ENCODE results near the gene AQP10. TPM values are rescaled to one million over a fixed set of nuclear protein-coding genes. Genes with fewer than 3 reads are reported as not detected.
"Not testable (repeated sequence)": the region's sequence is repeated elsewhere in the genome, so short reads cannot be mapped to it uniquely, and the experiment has no call there.

AQP10 gene
- total RNA-seq: not detected

GRCh38 chr1:154320882-154321608 is at the start of gene AQP10:
Gene AQP10, plus strand, starts transcription at chr1:154321093. Its CDS starts 63 bp downstream, at chr1:154321156.
- no peak within 1 kb of the TSS for H3K27ac Mint-ChIP-seq
- peaks cover 4% of the 10 kb centered on the region for H3K36me3 Mint-ChIP-seq
- H3K4me3 Mint-ChIP-seq: no peak within 1 kb of the TSS
- H3K4me1 Mint-ChIP-seq: peaks cover 10% of the 10 kb centered on the region
- POLR2A ChIA-PET: no interaction called here
- peaks cover 12% of the 10 kb centered on the region for H3K27me3 Mint-ChIP-seq
- no peak for ATAC-seq (ENCODE audit: low read depth)
- DNase-seq: no peak
- H3K9me3 Mint-ChIP-seq: peaks cover 5% of the 10 kb centered on the region

GRCh38 chr1:154272217-154272998 is 48.5 kb upstream of the AQP10 start, which contains the start of gene HAX1:
Gene HAX1, plus strand, starts transcription at chr1:154272629. Its CDS starts 95 bp downstream, at chr1:154272724.
- peak within 1 kb of the TSS; percentile 97 for H3K4me3 Mint-ChIP-seq
- ATAC-seq (ENCODE audit: low read depth): peak; percentile 95
- no peaks in the 10 kb centered on the region for H3K9me3 Mint-ChIP-seq
- DNase-seq: peak; percentile 90
- peaks cover 32% of the 10 kb centered on the region for H3K4me1 Mint-ChIP-seq
- H3K36me3 Mint-ChIP-seq: peaks cover 26% of the 10 kb centered on the region
- peak within 1 kb of the TSS; percentile 97 for H3K27ac Mint-ChIP-seq
- H3K27me3 Mint-ChIP-seq: no peaks in the 10 kb centered on the region
- POLR2A ChIA-PET: interaction anchor here (0.6 to 1.8 kb wide), 11 partner anchors 17 to 326 kb away, joined by 3 to 9 read pairs (median 4); partner anchors contain the start of genes DENND4B, RPS27 and UBAP2L

- peaks cover 26% of the 10 kb centered on the region for H3K36me3 Mint-ChIP-seq
- peaks cover 32% of the 10 kb centered on the region for H3K4me1 Mint-ChIP-seq
- no peaks in the 10 kb centered on the region for H3K27me3 Mint-ChIP-seq
- ATAC-seq (ENCODE audit: low read depth) (no peak), DNase-seq (no peak)
- H3K4me3 Mint-ChIP-seq: peak overlapping the region; percentile 97
- no peaks in the 10 kb centered on the region for H3K9me3 Mint-ChIP-seq
- H3K27ac Mint-ChIP-seq: peak overlapping the region; percentile 97
- POLR2A ChIA-PET: interaction anchor here (0.6 to 1.8 kb wide), 7 partner anchors 52 to 282 kb away, joined by 3 to 9 read pairs (median 4); partner anchors contain the start of genes RPS27 and UBAP2L
Observed at GRCh38 chr1:154272999-154273563, 47.8 kb upstream of the AQP10 start.

GRCh38 chr1:154276797-154277196 is 44.1 kb upstream of the AQP10 start:
- Mint-ChIP-seq H3K36me3 (peaks cover 16% of the 10 kb centered on the region), H3K27ac (no peak overlapping the region), H3K4me1 (peaks cover 21% of the 10 kb centered on the region), H3K9me3 (no peaks in the 10 kb centered on the region), H3K4me3 (no peak overlapping the region), H3K27me3 (no peaks in the 10 kb centered on the region)
- DNase-seq (no peak), ATAC-seq (ENCODE audit: low read depth) (no peak)
- POLR2A ChIA-PET: no interaction called here

- POLR2A ChIA-PET: interaction anchor here (0.6 kb wide), 1 partner anchor 150 kb away, joined by 3 read pairs; no protein-coding TSS in a partner anchor
- not testable (repeated sequence) for DNase-seq; H3K9me3 Mint-ChIP-seq; H3K27me3 Mint-ChIP-seq; H3K27ac Mint-ChIP-seq; ATAC-seq (ENCODE audit: low read depth); H3K36me3 Mint-ChIP-seq; H3K4me3 Mint-ChIP-seq; H3K4me1 Mint-ChIP-seq
Observed at GRCh38 chr1:154287591-154287990, 33.3 kb upstream of the AQP10 start.

GRCh38 chr1:154288661-154289060 is 32.2 kb upstream of the AQP10 start:
- H3K4me3 Mint-ChIP-seq: no peak overlapping the region
- peaks cover 2% of the 10 kb centered on the region for H3K4me1 Mint-ChIP-seq
- H3K27ac Mint-ChIP-seq: no peak overlapping the region
- peaks cover 4% of the 10 kb centered on the region for H3K9me3 Mint-ChIP-seq
- peaks cover 7% of the 10 kb centered on the region for H3K27me3 Mint-ChIP-seq
- POLR2A ChIA-PET: no interaction called here
- no peak for DNase-seq
- H3K36me3 Mint-ChIP-seq: no peaks in the 10 kb centered on the region
- no peak for ATAC-seq (ENCODE audit: low read depth)

GRCh38 chr1:154290921-154291320 is 30.0 kb upstream of the AQP10 start:
- peaks cover 5% of the 10 kb centered on the region for H3K36me3 Mint-ChIP-seq
- POLR2A ChIA-PET: no interaction called here
- no peaks in the 10 kb centered on the region for H3K4me1 Mint-ChIP-seq
- DNase-seq (no peak), ATAC-seq (ENCODE audit: low read depth) (no peak)
- no peak overlapping the region for H3K27ac Mint-ChIP-seq
- H3K9me3 Mint-ChIP-seq: peaks cover 10% of the 10 kb centered on the region
- no peak overlapping the region for H3K4me3 Mint-ChIP-seq
- H3K27me3 Mint-ChIP-seq: peaks cover 7% of the 10 kb centered on the region

- no peaks in the 10 kb centered on the region for H3K4me1 Mint-ChIP-seq
- no peak overlapping the region for H3K4me3 Mint-ChIP-seq
- peaks cover 12% of the 10 kb centered on the region for H3K9me3 Mint-ChIP-seq
- ATAC-seq (ENCODE audit: low read depth) (no peak), DNase-seq (no peak)
- peaks cover 3% of the 10 kb centered on the region for H3K27me3 Mint-ChIP-seq
- POLR2A ChIA-PET: no interaction called here
- no peak overlapping the region for H3K27ac Mint-ChIP-seq
- H3K36me3 Mint-ChIP-seq: peaks cover 5% of the 10 kb centered on the region
Observed at GRCh38 chr1:154295408-154296235, 25.3 kb upstream of the AQP10 start.

GRCh38 chr1:154301582-154301981 is 19.3 kb upstream of the AQP10 start:
- H3K36me3 Mint-ChIP-seq: no peaks in the 10 kb centered on the region
- POLR2A ChIA-PET: no interaction called here
- H3K9me3 Mint-ChIP-seq: peaks cover 2% of the 10 kb centered on the region
- no peak for DNase-seq
- no peak overlapping the region for H3K4me3 Mint-ChIP-seq
- H3K27ac Mint-ChIP-seq: no peak overlapping the region
- ATAC-seq (ENCODE audit: low read depth): no peak
- H3K4me1 Mint-ChIP-seq: no peaks in the 10 kb centered on the region
- H3K27me3 Mint-ChIP-seq: peaks cover 5% of the 10 kb centered on the region

- H3K27ac Mint-ChIP-seq: no peak overlapping the region
- H3K4me1 Mint-ChIP-seq: no peaks in the 10 kb centered on the region
- DNase-seq (no peak), ATAC-seq (ENCODE audit: low read depth) (no peak)
- H3K9me3 Mint-ChIP-seq: no peaks in the 10 kb centered on the region
- H3K4me3 Mint-ChIP-seq: no peak overlapping the region
- H3K36me3 Mint-ChIP-seq: no peaks in the 10 kb centered on the region
- POLR2A ChIA-PET: no interaction called here
- peaks cover 5% of the 10 kb centered on the region for H3K27me3 Mint-ChIP-seq
Observed at GRCh38 chr1:154304664-154305337, 16.1 kb upstream of the AQP10 start.

GRCh38 chr1:154306151-154306550 is 14.7 kb upstream of the AQP10 start:
- H3K4me3 Mint-ChIP-seq: no peak overlapping the region
- ATAC-seq (ENCODE audit: low read depth) (no peak), DNase-seq (no peak)
- no peaks in the 10 kb centered on the region for H3K9me3 Mint-ChIP-seq
- H3K27ac Mint-ChIP-seq: no peak overlapping the region
- no peaks in the 10 kb centered on the region for H3K4me1 Mint-ChIP-seq
- H3K36me3 Mint-ChIP-seq: no peaks in the 10 kb centered on the region
- H3K27me3 Mint-ChIP-seq: peaks cover 2% of the 10 kb centered on the region
- POLR2A ChIA-PET: no interaction called here

- H3K36me3 Mint-ChIP-seq; DNase-seq; H3K4me3 Mint-ChIP-seq; H3K4me1 Mint-ChIP-seq; H3K9me3 Mint-ChIP-seq; POLR2A ChIA-PET; ATAC-seq (ENCODE audit: low read depth); H3K27me3 Mint-ChIP-seq; H3K27ac Mint-ChIP-seq: not testable (repeated sequence)
Observed at GRCh38 chr1:154307670-154308270, 13.1 kb upstream of the AQP10 start.

All from activated naive CD8-positive, alpha-beta T cell treated with anti-CD3 and anti-CD28 coated beads, Interleukin-2, amount 10 ng/mL, durations not matched to agents 7 days and 5 days (primary cell).